GM19395 (cell line): ENCODE results near the gene ACIN1.

Source experiments
- ATAC-seq: cut with Tn5 transposase; IDR thresholded peaks from one replicate; pipeline ENCODE4 v1.9.1; 2021; ENCODE audit warnings: mild to moderate bottlenecking, moderate library complexity; ENCODE audit not compliant: unreplicated experiment

Gene ACIN1

GRCh38 chr14:23045419-23046357, 49.2 kb downstream of the ACIN1 start:
- no peak for ATAC-seq

GRCh38 chr14:23044840-23045239, 50.1 kb downstream of the ACIN1 start:
- ATAC-seq = no peak

- ATAC-seq = no peak
Observed at GRCh38 chr14:23043754-23044153, 51.2 kb downstream of the ACIN1 start.

- no peak for ATAC-seq
Observed at GRCh38 chr14:23043145-23043544, 51.8 kb downstream of the ACIN1 start.

- ATAC-seq = no peak
Observed at GRCh38 chr14:23042162-23042965, 52.6 kb downstream of the ACIN1 start, which contains the start of gene PSMB11. Gene PSMB11, plus strand, starts transcription at chr14:23042212. Its CDS starts 14 bp downstream, at chr14:23042226.

- ATAC-seq = no peak
Observed at GRCh38 chr14:23041729-23042128, 53.2 kb downstream of the ACIN1 start.

GRCh38 chr14:23040100-23040499, 54.8 kb downstream of the ACIN1 start:
- ATAC-seq = no peak

GRCh38 chr14:23035303-23036144, 59.4 kb downstream of the ACIN1 start:
- ATAC-seq = no peak

- ATAC-seq = peak; percentile 98
Observed at GRCh38 chr14:23034498-23035302, 60.2 kb downstream of the ACIN1 start, which contains the start of gene PSMB5. Gene PSMB5, minus strand, starts transcription at chr14:23034900. Its CDS starts 19 bp downstream, at chr14:23034881.

- ATAC-seq = no peak
Observed at GRCh38 chr14:23033801-23034497, 61.0 kb downstream of the ACIN1 start.

- no peak for ATAC-seq
Observed at GRCh38 chr14:23033251-23033727, 61.6 kb downstream of the ACIN1 start.

- ATAC-seq = no peak
Observed at GRCh38 chr14:23030936-23031335, 64.0 kb downstream of the ACIN1 start.

GRCh38 chr14:23028799-23029198, 66.1 kb downstream of the ACIN1 start:
- ATAC-seq = no peak

GRCh38 chr14:23025151-23025814, 69.7 kb downstream of the ACIN1 start:
- no peak for ATAC-seq

- no peak for ATAC-seq
Observed at GRCh38 chr14:23024612-23025075, 70.3 kb downstream of the ACIN1 start.

GRCh38 chr14:23023795-23024152, 71.2 kb downstream of the ACIN1 start:
- ATAC-seq = no peak

GRCh38 chr14:23023022-23023794, 71.7 kb downstream of the ACIN1 start:
- no peak for ATAC-seq
